ENCODE data around the gene SEC14L1.
A peak's percentile ranks its signal among the peaks of the same experiment; 100 is the strongest.
"Not testable (repeated sequence)": the region's sequence is repeated elsewhere in the genome, so short reads cannot be mapped to it uniquely, and the experiment has no call there.

SEC14L1 gene

GRCh38 chr17:77116371-77116860 lies 24.4 kb upstream of the SEC14L1 start:
- no peak for DNase-seq (ENCODE audit: low read depth)

GRCh38 chr17:77117415-77117814 lies 23.4 kb upstream of the SEC14L1 start:
- no peak for DNase-seq (ENCODE audit: low read depth)

- DNase-seq (ENCODE audit: low read depth), result no peak
These were observed 22.4 kb upstream of the SEC14L1 start for GRCh38 chr17:77118251-77118928.

DNA sequence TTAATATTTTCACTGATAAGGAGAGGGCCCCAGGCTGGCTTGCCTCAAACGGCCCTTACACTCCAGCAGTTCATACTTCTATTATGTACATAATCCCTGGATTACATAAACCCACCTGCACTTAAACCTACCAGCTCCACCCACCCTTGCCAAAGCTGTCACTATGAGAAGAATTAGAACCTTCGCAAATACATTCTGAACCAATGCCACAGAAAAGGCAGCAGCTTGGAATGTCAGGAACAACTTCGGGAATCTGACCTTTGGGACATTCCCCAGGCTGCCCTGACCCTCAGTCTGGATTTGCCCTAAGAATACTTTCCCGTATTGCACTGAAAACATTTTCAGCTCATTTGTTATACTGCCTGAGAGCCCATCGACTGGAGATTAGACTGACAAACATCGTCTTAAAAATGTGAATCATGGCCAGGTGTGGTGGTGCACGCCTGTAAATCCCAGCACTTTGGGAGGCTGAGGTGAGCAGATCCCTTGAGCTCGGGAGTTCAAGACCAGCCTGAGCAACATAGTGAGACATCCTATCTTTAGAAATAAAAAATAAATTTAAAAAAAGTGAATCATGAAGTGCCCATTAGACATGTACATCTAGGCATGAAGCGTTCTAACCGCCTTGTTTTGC lies 21.0 kb upstream of the SEC14L1 start:
- DNase-seq (ENCODE audit: low read depth), result no peak

DNA sequence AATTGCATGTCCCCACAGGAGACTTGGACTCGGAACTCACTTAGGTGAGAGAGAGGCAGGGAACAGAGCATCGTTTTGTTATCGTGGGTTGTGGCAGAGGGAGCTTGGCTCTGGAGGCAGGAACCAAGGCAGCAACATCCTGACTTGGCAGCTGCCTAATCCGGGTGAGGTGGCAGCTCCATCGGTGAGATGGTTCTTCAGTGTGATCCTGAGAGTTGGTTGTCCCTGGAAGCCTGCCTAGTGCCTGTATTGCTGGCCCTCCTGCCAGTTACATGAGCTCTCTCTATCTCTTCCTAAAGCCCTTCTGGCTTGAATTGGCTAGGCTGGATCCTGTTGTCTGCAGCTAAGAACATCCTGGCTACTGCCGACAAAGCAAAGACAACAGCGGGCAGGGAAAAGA lies 19.9 kb upstream of the SEC14L1 start:
- no peak for DNase-seq (ENCODE audit: low read depth)

DNA sequence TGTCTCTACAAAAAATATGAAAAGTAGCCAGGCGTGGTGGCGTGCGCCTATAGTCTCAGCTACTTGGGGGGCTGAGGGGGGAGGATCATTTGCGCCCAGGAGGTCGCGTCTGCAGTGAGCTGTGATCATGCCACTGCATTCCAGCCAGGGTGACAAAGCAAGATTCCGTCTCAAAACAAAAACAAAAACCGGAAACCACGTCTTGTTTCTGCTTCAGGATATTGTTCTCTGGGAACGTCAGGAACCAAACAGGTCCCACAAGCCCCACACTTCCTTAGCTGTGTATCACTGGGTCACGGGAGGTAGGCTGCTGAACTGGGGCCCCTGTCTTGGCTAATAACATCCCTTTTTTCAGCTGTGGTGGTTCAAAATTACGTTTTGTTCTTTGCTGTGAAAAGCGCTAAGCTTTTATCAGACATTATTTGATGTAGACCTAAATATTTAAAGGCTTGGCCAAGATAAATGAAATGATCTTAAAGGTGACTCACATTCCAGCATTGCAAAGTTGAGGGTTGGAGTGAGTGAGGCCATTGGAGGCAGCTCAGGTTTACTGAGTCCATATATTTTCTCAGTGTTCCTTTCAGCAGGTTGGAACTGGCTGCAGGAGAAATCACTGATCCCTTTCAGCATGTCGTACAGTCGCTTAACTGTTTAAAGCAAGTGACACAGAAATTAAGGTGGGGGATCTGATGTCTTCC lies 16.4 kb upstream of the SEC14L1 start:
- DNase-seq (ENCODE audit: low read depth), result no peak

- no peak for DNase-seq (ENCODE audit: low read depth)
These were observed 15.3 kb upstream of the SEC14L1 start for GRCh38 chr17:77125432-77125901.

- no peak for DNase-seq (ENCODE audit: low read depth)
These were observed 14.2 kb upstream of the SEC14L1 start for GRCh38 chr17:77126519-77126918.

DNA sequence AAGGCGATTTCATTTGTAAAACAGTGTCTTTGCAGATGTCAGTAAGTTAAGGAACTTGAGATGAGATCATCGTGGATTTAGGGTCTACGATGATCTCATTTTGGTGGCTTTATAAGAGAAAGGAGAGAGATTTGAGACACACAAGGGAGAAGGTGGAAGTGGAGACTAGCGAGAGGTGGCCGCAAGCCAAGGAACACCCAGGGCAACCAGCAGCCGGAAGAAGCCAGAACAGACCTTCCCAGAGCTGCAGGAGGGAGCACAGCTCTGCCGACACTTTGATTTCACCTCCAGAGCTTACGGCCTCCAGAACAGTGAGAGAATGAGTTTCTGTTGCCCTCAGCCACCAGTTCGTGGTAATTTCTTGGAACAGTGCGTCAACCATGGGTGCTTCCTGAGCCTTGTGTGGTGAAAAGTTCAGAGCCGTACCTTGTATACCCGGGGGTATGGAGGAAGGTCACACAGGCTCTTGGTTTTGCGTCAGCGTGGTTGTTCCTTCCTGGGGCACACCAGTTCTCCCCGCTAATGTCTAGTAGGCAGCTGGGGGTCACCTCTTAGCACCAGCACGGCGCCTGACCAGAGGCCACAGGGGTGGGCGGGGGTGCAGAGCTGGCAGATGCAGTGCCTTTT lies 12.9 kb upstream of the SEC14L1 start:
- DNase-seq (ENCODE audit: low read depth), result peak; percentile 63

DNA sequence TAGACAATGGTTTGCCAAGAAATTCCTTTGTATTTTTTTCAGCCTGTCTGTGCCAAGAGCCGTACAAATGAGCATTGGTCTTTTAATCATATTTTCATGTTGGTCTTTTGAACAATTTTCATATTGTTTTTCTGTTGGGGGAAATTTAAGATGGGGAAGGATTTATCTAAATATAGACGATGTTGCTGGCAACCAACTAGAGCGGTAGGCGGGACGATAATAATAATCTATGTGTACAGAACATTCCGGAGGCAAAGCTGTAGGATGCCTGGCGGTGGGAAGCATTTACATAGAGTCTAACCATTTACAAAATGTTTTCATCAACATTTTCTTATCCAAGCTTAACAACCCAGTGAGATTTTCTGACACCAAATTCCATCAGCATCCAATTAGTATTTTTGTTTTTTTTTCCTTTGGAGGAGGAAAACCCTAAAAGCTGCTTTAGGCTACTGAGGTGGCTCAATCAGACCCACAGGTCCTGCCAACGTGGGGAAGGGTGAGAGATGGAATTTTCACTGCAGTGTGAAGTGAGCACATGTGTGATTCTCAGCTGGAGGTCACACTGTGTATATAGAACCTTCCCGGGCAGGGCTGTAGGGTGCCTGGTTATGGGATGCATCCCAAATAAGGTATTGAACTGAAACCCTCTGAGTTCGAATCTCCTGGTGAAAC lies 11.7 kb upstream of the SEC14L1 start:
- no peak for DNase-seq (ENCODE audit: low read depth)

DNA sequence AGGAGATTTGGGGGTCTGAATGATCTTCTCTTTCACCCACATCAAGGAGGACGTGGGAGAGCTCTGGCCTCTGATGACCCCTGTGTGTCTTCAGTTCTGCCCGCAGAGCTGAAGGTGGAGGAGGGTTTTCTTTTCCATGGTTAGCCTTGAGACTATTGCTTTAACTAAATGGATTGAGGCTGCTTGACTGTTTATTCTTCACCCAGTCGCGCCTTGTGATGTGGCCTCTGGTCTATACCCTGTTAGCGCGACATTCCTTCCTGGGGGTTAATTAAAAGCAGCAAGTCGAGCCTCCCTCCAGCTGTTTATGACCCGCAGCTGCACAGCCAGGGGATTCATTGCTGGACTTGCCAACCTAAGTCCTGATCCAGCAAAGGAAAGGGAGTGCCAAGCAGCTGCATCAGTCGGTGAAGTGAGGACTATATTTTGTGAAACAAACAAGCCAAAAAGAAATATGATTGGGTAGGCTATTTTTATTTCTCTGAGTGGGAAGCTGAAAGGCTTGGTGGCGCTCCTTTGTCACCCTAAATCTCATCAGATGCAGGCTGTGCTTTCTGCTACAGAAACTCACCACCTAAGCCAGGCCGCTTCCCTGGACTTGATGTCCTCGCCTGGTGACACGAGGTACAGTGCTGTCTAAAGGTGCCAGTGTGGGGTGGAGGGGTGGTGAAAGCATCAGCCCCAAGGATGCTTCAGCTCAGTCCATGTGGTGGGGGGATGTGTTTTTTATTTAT lies 11.0 kb upstream of the SEC14L1 start:
- no peak for DNase-seq (ENCODE audit: low read depth)

- no peak for DNase-seq (ENCODE audit: low read depth)
These were observed 10.2 kb upstream of the SEC14L1 start for GRCh38 chr17:77130525-77130924.

DNA sequence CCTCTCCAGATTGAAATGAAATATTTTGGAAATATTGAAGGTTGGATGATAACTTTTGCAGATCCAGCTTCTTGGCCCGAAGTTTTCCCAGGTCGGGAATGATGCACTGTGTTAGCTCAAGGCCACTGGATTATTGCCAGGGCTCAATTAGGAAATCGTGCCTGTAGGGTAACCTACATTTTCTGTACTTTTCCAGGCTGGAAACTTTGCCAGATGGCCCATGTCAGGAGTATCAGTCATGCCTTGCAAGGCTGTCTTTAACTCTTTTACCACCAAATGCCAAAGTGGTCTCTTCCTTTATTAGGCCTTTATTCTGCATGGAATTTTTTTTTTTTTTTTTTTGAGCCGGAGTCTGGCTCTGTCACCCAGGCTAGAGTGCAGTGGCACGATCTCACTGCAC lies 8.9 kb upstream of the SEC14L1 start:
- no peak for DNase-seq (ENCODE audit: low read depth)

DNA sequence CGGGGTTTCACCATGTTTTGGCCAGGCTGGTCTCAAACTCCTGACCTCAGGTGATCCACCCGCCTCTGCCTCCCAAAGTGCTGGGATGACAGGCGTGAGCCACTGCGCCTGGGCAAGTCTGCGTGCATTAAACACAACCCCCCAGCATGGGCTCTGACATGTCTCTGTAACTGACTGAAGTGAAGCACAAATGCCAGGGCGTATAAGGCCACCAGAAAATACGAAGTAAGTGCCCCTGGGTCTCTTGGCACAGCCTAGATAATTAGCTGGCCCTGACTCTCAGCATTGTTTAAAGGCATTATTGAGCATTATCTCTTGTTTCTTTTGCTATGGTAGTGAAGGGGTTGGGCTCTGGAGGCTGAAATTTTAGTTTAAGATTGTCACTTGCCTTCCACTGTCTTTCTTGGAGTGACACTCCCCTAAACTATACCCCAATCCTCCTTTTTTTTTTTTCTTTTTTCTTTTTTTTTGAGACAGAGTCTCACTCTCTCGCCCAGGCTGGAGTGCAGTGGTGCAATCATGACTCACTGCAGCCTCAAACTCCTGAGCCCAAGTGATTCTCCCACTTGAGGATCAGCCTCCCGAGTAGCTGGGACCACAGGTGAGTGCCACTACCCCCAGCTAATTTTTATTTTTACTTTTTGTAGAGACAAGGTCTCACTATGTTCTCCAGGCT lies 8.2 kb upstream of the SEC14L1 start:
- DNase-seq (ENCODE audit: low read depth), result no peak

GRCh38 chr17:77133087-77133638 lies 7.6 kb upstream of the SEC14L1 start:
- no peak for DNase-seq (ENCODE audit: low read depth)

GRCh38 chr17:77136420-77136767 lies 4.4 kb upstream of the SEC14L1 start:
- DNase-seq (ENCODE audit: low read depth), result no peak

GRCh38 chr17:77137111-77137510 lies 3.7 kb upstream of the SEC14L1 start:
- no peak for DNase-seq (ENCODE audit: low read depth)

DNA sequence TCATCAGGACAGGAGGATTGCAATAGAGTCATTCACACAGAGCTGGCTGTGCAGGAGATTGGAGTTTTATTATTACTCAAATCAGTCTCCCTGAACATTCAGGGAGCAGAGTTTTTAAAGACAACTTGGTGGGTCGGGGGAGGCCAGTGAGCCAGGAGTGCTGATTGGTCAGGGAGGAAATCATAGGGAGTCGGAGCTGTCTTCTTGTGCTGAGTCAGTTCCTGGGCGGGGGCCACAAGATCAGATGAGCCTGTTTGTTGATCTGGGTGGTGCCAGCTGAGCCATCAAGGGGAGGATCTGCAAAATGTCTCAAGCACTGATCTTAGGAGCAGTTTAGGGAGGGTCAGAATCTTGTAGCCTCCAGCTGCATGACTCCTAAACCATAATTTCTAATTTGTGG lies 2.9 kb upstream of the SEC14L1 start:
- not testable (repeated sequence) for DNase-seq (ENCODE audit: low read depth)

DNA sequence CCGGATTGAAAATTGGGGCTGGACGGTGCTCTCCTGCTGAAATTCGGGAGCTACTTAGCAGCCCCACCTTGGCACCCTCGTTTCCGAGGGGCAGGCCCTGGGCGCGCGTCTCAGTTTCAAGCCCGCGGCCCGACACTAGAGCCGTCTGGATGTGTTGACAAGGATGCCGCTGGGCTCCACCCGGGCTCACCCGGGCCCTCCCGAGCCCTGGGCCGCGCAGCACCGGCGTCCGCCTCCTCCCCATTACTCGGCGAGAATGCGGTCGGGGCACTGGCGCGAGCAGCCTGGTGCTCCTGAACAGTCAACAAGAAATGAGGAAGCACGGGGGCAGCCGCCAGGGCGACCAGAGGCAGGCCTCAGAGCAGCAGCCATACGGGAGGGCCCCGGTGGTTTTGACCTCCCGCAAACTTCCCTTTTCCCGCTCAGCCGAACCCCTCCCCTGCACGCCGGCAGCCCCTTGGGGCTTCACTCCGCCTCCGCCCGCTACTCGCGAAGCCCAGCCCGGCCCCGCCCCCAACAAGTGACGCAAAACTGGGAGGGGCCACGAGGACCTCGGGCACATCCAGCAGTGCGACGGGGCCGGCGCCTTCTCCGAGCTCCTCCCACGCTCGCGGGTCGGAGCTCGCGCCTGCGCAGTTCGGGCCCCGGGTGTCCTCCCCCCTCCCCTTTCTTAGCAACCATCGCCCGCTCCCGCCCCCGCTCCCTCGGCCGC lies 447 bp upstream of the SEC14L1 start:
- peak; percentile 99 for DNase-seq (ENCODE audit: low read depth)
